Activated effector memory CD4-positive, alpha-beta T cell treated with Interleukin-2 at 50 U/mL for 16 hours (primary cell): ENCODE measurements around the gene TBC1D23.
"Not testable (repeated sequence)": the region's sequence is repeated elsewhere in the genome, so short reads cannot be mapped to it uniquely, and the experiment has no call there.

Source experiments
- DNase-seq: peaks from one replicate; pipeline ENCODE4 v3.0.0-alpha.2; 2020

The TBC1D23 gene

DNA sequence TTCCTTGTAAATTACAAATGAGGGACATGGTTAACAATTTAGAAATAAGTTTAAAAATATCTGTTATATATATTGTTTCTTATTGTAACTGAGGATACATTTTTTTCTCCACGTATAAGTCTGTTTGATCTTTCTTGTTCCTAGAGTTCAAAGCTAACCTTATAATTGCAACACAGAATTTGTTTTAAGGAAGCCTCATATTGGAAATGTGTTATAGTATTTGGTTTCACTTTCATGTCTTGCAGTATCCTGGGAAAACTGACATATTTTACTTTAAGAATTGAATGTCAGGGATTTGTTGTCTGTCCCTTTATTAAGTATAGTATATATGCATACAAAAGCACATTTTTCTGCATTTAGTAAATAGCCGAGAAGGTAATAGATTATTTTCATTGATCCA is 50.2 kb downstream of the TBC1D23 start:
- DNase-seq, result no peak

DNA sequence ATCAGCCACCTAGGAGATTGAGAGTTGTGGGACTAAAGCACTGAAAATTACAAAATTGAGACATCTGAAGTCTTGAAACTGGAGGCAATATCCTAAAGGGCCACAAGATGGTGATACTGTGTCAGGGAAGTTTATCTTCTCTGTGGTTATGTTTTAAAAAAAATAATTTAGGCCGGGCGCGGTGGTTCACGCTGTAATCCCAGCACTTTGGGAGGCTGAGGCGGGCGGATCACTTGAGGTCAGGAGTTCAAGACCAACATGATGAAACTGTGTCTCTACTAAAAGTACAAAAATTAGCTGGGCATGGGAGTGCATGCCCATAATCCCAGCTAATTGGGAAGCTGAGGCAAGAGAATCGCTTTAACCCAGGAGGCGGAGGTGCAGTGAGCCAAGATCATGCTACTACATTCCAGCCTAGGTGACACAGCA is 55.9 kb downstream of the TBC1D23 start:
- DNase-seq, result no peak

DNA sequence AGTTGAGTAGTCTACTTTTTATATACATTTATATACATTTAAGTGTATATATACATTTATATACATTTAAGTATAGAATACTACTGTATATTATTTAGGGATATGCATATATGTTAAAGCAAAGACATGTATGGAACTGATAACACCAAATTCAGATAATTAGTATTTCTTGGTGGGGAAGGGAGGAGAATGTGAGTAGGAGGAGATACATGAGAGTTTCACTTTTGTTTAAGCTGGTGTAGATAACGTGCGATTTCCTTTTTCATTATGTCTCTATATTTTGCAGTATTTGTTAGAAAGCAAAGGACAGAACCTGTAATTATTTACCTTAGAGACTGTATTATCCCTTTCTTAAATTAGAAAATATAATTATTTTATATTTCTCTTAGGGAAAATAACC is 57.1 kb downstream of the TBC1D23 start:
- DNase-seq, result no peak

DNA sequence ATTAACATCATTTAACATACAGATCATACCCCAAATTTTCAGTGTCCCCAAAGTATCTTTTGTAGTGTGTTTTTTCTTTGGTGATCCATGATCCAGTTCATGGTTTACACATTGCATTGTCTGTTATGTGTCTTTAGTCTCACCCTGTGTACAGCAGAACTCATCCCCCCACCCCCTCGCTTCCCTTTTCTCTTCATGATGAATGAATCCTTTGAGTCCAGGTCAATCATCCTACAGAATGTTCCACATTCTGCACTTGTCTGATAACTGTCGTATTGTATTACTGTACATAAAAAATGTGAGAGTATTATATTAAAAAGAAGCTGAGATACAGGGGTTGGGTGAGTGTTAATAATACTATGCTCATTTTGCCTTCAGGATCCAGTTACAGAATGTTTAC is 59.2 kb downstream of the TBC1D23 start:
- no peak for DNase-seq

DNA sequence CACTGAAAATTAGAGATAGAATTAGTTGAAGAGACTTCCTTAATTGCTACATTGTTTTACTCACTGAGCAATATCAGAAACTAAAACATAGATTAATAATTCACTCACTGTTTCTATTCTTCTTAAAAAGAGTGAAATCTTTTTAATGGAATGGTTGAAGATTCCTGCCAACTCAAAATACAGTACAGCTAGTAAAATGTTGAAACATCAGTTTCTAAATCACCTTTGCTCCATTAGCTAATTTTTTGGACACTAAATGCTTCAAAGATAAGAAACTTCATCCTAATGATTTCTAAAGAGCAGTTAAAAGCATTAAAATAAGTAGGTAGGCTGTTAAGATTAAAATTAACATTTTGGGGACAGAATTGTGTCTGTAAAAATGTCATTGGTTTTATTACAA is 63.3 kb downstream of the TBC1D23 start:
- no peak for DNase-seq

DNA sequence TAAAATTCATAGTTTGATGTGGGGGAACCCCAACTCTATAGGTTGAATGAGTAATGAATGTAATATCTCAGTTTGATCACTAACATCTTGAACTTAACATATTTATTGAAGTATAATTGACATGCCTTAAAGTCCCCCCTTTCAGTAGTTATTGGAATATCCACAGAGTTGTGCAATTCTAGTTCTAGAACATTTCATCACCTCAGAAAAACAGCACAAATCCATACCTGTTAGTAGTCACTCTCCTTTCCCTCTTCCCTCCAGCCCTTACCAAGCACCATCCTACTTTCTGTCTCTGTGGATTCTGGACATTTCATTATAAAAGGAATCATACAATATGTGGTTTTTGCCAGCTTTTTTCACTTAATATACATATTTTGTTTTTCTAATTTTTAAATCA is 65.0 kb downstream of the TBC1D23 start:
- DNase-seq, result no peak

DNA sequence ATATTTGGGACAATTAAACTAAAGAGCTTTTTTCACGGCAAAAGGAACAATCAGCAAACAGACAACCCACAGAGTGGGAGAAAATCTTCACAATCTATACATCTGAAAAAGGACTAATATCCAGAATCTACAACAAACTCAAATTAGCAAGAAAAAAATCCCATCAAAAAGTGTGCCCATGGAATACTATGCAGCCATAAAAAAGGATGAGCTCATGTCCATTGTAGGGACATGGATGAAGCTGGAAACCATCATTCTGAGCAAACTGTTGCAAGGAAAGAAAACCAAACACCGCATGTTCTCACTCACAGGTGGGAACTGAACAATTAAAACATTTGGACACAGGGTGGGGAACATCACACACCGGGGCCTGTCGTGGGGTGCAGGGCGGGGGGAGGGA is 66.6 kb downstream of the TBC1D23 start:
- DNase-seq, result not testable (repeated sequence)

DNA sequence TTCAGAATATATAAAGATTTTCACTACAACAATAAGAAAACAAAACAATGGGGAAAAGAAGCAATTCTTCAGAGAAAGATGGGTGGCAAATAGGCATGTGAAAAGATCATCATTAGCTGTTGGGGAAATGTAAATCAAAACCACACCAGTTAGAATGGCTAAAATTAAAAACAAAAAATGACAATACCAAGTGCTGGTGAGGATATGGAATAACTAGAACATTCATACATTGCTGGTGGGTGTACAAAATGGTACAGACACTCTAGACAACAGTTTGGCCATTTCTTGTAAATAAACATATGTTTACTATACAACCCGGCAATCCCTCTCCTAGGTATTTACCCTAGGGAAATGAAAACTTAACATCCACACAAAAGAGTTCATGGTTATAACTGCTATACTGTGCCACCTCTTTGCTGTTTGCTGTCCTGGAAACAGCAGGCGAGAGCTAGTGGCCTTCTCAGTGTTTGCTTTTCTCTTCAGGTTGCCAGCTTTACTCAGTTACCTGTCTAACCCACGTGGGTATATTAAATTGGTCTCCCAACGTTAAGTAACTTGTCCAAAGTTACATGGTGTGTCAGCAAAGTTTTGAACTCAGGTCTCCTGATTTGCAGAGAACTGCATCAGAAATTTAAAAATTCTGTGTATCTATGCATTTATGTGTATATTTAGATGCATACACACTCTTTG is 69.2 kb downstream of the TBC1D23 start:
- DNase-seq, result no peak

DNA sequence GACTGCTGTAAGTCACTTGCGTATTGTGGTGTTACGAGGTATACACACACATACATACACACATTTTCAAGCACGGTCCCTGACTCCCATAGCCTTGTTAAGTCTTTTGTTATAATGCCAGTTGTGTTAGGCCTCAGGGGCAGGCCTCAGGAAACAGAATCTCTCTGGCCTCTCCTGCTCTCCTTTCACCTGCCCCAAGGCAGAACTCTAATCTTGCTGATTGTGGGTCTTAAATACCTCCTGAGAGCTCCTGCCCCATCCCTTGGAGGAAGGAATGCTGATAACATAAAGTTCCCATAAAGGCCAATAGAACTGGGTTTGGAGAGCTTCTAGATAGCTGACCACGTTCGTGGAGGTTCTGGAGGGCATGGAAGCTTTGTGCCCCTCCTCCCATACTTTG is 69.9 kb downstream of the TBC1D23 start:
- DNase-seq, result no peak

DNA sequence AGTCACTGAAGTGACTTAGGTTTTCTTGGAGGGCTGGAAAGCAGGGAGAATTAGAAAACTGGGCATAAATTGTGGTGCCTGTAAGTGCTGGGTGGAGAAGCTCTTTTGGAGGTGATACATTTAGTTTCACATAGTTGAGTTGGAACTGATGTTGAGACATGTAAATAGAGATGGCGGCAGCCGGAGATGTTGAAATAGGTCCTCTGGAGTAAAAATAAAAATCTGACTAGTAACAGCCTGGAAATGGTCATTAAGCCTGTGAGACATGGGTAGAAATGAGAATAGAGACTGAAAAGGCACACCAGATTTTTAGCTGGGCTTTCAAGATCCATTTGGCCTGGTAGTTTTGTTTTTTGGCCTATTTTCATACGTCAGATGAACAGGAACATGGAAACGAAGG is 70.9 kb downstream of the TBC1D23 start:
- no peak for DNase-seq

DNA sequence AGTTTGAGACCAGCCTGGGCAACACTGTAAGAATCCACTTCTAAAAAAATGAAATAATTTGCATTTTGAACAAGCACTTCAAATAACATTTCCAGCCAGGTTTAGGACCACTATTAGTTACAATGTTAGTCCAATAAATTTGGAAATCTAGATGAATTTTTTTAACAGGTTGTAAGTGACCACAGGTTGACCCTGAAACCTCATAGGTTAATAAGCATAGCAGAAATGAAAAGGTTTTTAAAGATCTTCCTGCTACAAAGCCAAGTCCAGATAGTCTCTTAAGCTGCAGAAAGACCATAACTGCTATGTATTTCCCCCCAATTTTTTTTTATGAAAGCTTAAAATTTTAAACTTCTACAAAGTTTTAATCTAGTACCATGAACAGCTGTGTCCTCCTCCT is 72.3 kb downstream of the TBC1D23 start:
- no peak for DNase-seq

DNA sequence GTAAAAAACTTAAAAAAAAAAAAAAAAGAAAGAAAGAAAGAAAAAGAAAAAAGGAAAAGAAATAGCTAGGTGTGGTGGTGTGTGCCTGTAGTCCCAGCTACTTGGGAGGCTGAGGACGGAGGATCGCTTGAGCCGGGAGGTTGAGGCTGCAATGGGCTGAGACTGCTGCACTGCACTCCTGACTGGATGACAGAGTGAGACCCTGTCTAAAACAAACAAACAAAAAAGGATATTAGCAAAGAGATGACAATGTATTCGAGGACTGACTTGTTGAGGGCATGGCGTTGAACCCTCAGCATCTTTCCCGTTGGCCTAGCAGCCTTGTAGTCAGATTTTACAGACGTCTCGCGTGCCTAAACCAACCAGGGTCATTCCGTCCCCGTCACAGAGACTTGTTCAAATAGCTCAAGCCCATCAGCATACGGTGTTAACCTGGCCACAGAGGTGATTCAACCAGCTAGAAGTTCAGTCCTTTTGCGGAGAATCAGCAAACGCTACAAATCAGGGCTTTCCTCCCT is 73.2 kb downstream of the TBC1D23 start:
- no peak for DNase-seq

DNA sequence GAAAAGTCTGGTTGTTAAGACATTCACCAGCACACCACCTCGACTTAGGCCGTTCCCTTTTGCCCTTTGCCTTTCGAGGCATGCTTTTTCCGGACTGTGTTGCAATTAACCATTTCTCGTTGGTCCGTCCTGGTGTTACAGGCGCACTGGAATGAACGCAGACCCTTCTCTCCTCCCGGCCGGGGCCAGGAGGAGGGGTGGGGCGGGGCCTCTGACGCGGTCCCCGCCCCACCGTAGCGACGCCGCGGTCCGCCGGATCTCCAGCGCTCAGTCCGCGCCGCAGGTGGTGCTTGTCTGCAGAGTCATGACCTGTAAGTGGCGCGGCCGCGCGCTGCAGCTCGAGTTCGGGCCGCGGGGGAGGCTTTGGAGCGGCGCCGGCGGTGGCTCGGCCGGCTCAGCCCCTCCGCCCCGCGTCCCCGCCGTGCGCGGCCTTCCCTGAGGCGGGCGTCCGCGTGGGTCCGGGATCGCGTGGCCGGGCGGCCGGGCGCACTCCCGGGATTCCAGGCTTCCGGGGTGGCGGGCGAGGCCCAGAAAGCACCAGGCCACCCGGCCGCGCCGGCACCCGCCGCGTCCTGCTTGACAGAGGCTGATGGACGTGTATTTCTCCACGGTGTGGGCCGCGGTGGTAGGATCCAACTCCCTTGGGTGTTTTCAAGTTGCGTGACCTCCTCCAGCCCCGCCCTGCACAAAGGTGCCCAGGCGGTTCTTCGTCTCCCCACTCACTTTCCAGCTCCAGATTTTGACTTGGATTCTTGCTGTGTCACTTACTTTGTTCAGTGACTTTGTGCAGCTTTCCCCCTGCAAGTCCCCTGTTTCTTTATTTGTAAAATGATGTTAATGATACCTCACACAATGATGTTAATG is 73.9 kb downstream of the TBC1D23 start, which contains the start of gene NIT2:
Gene NIT2, plus strand, starts transcription at position 270 of the 864 bp plus-strand sequence. Its CDS starts 35 bp downstream, at position 305.
- peak; percentile 73 for DNase-seq

DNA sequence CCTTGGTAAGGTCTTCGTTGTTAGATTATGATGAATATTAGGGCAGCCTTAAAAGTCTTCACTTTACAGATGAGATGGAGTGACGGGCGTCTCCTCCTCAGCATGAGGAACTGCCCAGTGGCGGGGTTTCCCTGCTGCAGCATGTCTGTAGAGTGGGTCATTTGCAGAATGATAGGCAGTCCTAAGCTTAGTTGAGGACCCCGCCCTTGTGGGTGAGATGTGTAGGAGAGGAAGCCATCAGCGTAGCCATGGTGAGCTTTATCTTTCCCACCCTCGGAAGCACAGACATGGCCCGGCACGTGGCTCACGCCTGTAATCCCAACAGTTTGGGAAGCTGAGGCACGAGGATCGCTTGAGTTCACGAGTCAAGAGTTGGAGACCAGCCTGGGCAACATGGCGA is 74.6 kb downstream of the TBC1D23 start:
- DNase-seq, result no peak

DNA sequence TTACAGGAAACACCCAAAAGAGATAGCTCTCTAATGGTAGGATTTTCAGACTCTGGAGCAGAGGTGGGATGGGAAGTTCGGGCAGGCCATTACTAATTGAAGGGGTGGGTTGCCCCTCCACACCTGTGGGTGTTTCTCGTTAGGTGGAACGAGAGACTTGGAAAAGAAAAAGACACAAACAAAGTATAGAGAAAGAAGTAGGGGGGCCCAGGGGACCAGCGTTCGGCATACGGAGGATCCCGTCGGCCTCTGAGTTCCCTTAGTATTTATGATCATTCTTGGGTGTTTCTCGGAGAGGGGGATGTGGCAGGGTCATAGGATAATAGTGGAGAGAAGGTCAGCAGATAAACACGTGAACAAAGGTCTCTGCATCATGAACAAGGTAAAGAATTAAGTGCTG is 75.4 kb downstream of the TBC1D23 start:
- not testable (repeated sequence) for DNase-seq

DNA sequence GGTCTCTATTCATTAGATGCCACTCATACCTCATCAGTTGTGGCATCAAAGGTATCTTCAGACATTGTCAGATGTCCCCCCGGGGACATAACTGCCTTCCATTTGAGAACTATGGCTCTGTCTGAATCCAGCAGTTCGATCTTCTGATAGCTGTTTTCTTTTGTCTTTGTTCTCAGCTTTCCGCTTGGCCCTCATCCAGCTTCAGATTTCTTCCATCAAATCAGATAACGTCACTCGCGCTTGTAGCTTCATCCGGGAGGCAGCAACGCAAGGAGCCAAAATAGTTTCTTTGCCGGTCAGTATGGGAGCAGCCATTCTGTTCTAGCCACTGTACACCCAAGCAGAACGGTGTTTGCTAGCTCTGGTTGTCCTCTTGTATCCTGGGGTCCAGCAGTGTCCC is 78.1 kb downstream of the TBC1D23 start:
- DNase-seq, result no peak

DNA sequence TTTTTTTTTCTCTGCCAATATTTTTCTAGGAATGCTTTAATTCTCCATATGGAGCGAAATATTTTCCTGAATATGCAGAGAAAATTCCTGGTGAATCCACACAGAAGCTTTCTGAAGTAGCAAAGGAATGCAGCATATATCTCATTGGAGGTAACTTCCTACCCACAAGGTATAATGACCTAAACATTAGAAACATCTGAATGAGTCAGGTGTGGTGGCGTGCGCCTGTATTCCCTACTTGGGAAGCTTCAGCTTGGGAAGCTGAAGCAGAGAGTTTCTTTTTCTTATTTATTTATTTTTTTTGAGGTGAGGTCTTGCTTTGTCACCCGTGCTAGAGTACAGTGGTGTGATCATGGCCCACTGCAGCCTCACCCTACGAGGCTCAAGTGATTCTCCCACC is 79.0 kb downstream of the TBC1D23 start:
- DNase-seq, result no peak

DNA sequence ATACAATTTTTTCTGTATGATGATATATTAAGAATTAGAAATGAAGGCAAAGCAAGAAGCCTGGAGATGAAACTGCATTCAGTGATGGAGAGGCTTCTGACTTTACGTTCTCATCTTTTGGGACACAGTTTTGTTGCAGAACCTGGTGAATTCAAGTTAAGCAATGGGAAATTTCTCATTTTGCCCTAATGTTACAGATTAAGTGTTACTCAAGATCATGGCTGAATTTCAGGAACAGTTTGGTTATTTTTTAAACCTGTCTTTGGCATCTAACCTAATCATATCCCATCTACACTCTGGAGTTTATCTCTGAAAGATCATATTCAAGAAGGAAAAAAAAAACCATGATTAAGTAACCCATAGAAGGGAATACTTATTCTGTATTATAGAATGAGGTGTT is 79.7 kb downstream of the TBC1D23 start:
- no peak for DNase-seq

DNA sequence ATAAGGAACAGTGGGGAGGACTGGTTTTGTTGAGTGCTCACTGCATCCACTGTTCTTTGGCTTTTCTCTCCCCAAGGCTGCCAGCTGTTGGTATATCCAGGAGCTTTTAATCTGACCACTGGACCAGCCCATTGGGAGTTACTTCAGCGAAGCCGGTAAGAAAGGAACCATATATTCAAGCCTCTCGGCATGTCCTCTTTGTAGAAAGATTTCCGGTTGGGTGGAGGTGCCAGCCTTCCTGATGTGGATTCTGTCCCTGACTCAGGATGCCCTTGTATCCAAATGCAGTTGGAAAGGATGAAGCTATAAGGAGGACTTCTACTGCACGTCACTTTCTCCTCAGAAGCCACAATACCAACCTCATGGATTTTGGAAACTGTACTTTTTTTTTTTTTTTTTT is 87.9 kb downstream of the TBC1D23 start:
- no peak for DNase-seq

DNA sequence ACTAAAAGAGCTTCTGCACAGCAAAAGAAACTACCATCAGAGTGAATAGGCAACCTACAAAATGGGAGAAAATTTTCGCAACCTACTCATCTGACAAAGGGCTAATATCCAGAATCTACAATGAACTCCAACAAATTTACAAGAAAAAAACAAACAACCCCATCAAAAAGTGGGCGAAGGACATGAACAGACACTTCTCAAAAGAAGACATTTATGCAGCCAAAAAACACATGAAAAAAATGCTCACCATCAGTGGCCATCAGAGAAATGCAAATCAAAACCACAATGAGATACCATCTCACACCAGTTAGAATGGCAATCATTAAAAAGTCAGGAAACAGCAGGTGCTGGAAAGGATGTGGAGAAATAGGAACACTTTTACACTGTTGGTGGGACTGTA is 91.0 kb downstream of the TBC1D23 start:
- DNase-seq, result not testable (repeated sequence)

DNA sequence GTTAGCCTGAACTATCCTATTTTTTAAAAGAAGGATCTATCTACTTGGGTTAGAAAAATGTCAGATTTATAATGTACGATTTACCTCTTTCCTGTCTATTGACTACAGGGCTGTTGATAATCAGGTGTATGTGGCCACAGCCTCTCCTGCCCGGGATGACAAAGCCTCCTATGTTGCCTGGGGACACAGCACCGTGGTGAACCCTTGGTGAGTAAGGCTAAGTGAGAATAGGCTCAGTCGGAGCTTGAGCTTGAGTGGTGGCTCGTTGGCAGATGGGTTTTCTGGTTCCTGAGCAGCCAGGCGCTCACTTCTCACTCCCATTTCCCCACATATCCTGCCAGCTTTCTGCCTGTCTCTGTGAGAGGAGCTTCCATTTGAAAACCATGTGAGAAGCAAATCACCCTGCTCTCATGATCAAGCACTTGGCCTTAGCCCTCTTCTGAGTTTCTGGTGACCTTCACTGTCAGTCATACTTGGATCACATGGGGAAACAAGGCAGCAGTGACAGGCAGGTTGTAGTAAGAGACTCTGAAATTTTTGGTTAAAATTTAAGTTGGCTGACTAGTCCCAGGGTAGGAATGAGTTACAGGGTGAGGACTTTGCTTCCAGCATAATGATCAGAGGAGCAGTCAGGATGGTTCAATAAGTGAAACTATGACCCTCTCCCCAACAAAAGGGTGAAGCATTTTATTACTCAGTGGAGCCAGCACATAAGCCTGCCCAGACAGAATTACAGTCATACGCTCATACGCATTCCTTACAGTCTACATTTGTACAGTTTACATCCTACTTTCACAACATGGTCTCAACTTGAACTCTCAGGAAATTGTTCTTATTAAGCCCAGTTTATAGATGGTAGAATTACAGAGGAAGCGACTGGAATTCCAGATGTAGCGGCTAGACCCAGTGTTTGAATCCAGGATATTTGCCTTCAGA is 91.8 kb downstream of the TBC1D23 start:
- DNase-seq, result no peak

DNA sequence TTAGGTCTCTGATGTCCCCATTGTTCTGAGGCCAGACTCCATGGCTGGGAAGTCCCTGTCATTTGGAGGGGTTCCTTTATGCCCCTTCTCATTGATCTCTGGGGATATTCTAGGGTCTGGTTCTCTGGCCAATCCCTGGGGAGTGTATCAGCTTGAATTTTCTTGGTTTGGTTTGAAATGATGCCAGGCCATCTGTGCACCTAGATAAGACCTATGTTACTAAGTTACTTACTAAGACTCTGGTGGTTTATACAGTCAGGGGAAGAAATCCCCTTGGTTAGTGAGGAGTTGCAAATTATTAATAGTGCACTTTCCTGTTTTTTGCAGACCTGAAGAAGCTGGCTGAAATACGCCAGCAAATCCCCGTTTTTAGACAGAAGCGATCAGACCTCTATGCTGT is 94.1 kb downstream of the TBC1D23 start:
- DNase-seq, result no peak

DNA sequence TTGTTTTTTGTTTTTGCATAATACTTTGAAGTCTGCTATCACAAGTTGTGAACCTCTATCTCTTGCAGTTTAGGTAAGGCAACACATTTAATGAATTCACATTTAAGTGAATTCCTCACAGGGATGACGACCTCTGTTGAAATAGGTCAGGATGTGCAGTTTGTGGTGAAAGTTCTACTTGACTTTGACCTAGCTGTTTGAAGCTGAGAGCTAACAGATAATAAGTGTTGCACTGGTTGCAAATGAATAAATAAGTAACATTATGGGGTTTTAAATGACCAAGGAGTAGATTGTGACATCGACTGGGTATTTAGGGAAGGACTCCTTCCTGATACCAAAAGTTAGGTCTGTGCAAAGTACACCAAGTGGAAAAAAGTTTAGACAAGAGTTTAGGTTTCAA is 97.6 kb downstream of the TBC1D23 start:
- DNase-seq, result no peak
